K562 (cell line): ENCODE data around the gene GALNT12. TPM values are rescaled to one million over a fixed set of nuclear protein-coding genes. Genes with fewer than 3 reads are reported as not detected.
A peak's percentile ranks its signal among the peaks of the same experiment; 100 is the strongest.

Experiments used
- CBFA2T2 ChIP-seq: fragments of 450-650 bp; conservative IDR thresholded peaks from 2 replicates; pipeline ENCODE4 v1.6.1; 2017; ENCODE audit warnings: mild to moderate bottlenecking
- FOXM1 ChIP-seq, 2 experiments: fragments of 450-650 bp in 1 of 2; sonication (generic) in 1 of 2; formaldehyde crosslinking in 1 of 2; IDR thresholded peaks; 2 replicates each; pipeline versions ENCODE4 v1.6.1 to v1.9.0; 2017 to 2022; ENCODE audit warnings: low read depth in 2 of 2, mild to moderate bottlenecking in 2 of 2, missing genetic modification reagents in 1 of 2, moderate library complexity in 1 of 2
- HSF4 ChIP-seq: fragments of 250-450 bp; sonication (Bioruptor Pico); IDR thresholded peaks from 2 replicates; pipeline ENCODE4 v2.1.2; 2022; ENCODE audit warnings: mild to moderate bottlenecking, moderate library complexity, borderline replicate concordance
- IRF2 ChIP-seq: sonication (generic); formaldehyde crosslinking; IDR thresholded peaks from 2 replicates; pipeline ENCODE4 v1.8.1; 2022; ENCODE audit warnings: mild to moderate bottlenecking, missing genetic modification reagents
- KLF6 ChIP-seq: fragments of 250-450 bp; sonication (Bioruptor Pico); IDR thresholded peaks from 2 replicates; pipeline ENCODE4 v1.4.0; 2020; ENCODE audit warnings: mild to moderate bottlenecking, moderate library complexity, borderline replicate concordance
- LARP7 ChIP-seq: fragments of 450-650 bp; IDR thresholded peaks from 2 replicates; pipeline ENCODE4 v1.6.1; 2016
- MYNN ChIP-seq, 2 experiments: sonication (generic); formaldehyde crosslinking in 1 of 2; IDR thresholded peaks; 2 replicates each; pipeline versions ENCODE4 v1.5.0 to v1.6.1; 2016 to 2020; ENCODE audit warnings: antibody characterized with exemption in 1 of 2, missing genetic modification reagents in 1 of 2
- NCOA6 ChIP-seq: fragments of 450-650 bp; IDR thresholded peaks from 2 replicates; pipeline ENCODE4 v1.6.1; 2017; ENCODE audit warnings: mild to moderate bottlenecking
- PHB2 ChIP-seq: fragments of 450-650 bp; IDR thresholded peaks from 2 replicates; pipeline ENCODE4 v1.6.1; 2017; ENCODE audit warnings: low read depth
- PRPF4 ChIP-seq: fragments of 200-400 bp; formaldehyde crosslinking; IDR thresholded peaks from one replicate; pipeline ENCODE4 v1.6.1; 2017; ENCODE audit warnings: low read length, low read depth, mild to moderate bottlenecking; ENCODE audit not compliant: insufficient read depth, poor library complexity, severe bottlenecking
- RBFOX2 ChIP-seq: fragments of 200-400 bp; formaldehyde crosslinking; IDR thresholded peaks from 2 replicates; pipeline ENCODE4 v1.6.1; 2017; ENCODE audit warnings: low read depth, mild to moderate bottlenecking, low read length, moderate library complexity
- SMARCA4 ChIP-seq: fragments of 450-650 bp; IDR thresholded peaks from 2 replicates; pipeline ENCODE4 v1.6.1; 2016
- SMC3 ChIP-seq: conservative IDR thresholded peaks from 2 replicates; pipeline ENCODE4 v1.6.1; 2011; ENCODE audit warnings: low read depth, low read length, improper control_type of control experiment; ENCODE audit not compliant: insufficient read depth
- STAT5A ChIP-seq: IDR thresholded peaks from 2 replicates; pipeline ENCODE4 v1.6.1; 2012; ENCODE audit warnings: low read length, inconsistent platforms, borderline replicate concordance
- TAF15 ChIP-seq: fragments of 200-400 bp; formaldehyde crosslinking; IDR thresholded peaks from 2 replicates; pipeline ENCODE4 v1.6.1; 2017; ENCODE audit warnings: mild to moderate bottlenecking, low read depth, low read length, moderate library complexity
- ZBTB8A ChIP-seq: fragments of 450-650 bp; IDR thresholded peaks from 2 replicates; pipeline ENCODE4 v1.6.1; 2018; ENCODE audit warnings: mild to moderate bottlenecking, moderate library complexity; ENCODE audit not compliant: partially characterized antibody
- ZFP30 ChIP-seq: fragments of 250-450 bp; sonication (Bioruptor Pico); IDR thresholded peaks from 2 replicates; pipeline ENCODE4 v1.8.0; 2022; ENCODE audit warnings: moderate library complexity, mild to moderate bottlenecking, inconsistent platforms, borderline replicate concordance
- ZZZ3 ChIP-seq: fragments of 450-650 bp; IDR thresholded peaks from 2 replicates; pipeline ENCODE4 v1.6.1; 2016; ENCODE audit warnings: antibody characterized with exemption, mild to moderate bottlenecking, moderate library complexity
- polyA plus RNA-seq, 8 experiments: library from polyadenylated mRNA; depleted of rRNA in 4 of 8; stranded (reverse) in 5 of 8; unstranded in 3 of 8; fragments of >200 nt; fragmentation: Nextera tagmentation in 2 of 8; fragmentation: Illumina TruSeq in 1 of 8; extraction: Ambion mirVana in 2 of 8; extraction: Trizol in 1 of 8; gene quantifications; 2 replicates each; pipeline versions ENCODE4 v1.2.1 to v1.2.3, GENCODE V29; 2011 to 2014; ENCODE audit warnings: inconsistent platforms in 1 of 8, missing spikeins in 1 of 8
- total RNA-seq, 7 experiments: library from RNA; depleted of rRNA in 6 of 7; stranded (reverse); fragments of >200 nt in 6 of 7; fragmentation: Illumina TruSeq in 2 of 7; extraction: Trizol in 2 of 7; gene quantifications; 2 replicates each; pipeline versions ENCODE4 v1.2.1 to v1.2.3, GENCODE V29; 2011 to 2021; ENCODE audit warnings: low replicate concordance in 1 of 7
- TF ChIP-seq, protein P1 (sequence below), 3 experiments: fragments of 200-800 bp in 1 of 3; fragments of 250-450 bp in 1 of 3; fragments of 450-650 bp in 1 of 3; sonication (Bioruptor Pico) in 1 of 3; sonication (Bioruptor generic) in 1 of 3; formaldehyde crosslinking in 1 of 3; IDR thresholded peaks; 2 replicates each; pipeline versions ENCODE4 v1.6.1 to v1.8.0; 2016 to 2022; ENCODE audit warnings: mild to moderate bottlenecking in 2 of 3, missing genetic modification characterization in 2 of 3, missing compliant biosample characterization in 1 of 3, moderate library complexity in 1 of 3
- TF ChIP-seq, protein P2 (sequence below): fragments of 250-450 bp; sonication (Bioruptor Pico); IDR thresholded peaks from 2 replicates; pipeline ENCODE4 v1.4.0; 2020; ENCODE audit warnings: mild to moderate bottlenecking, moderate library complexity, borderline replicate concordance
- TF ChIP-seq, protein P3 (sequence below): sonication (generic); formaldehyde crosslinking; IDR thresholded peaks from 2 replicates; pipeline ENCODE4 v1.8.1; 2023; ENCODE audit warnings: mild to moderate bottlenecking, missing genetic modification reagents

Gene GALNT12
- total and polyA plus RNA-seq, 9 of the 15 experiments (the other 6 are each of a cell fraction or from before 2014, with no cell fraction given), result 29.7 to 82.9 (median 44.2) TPM

DNA sequence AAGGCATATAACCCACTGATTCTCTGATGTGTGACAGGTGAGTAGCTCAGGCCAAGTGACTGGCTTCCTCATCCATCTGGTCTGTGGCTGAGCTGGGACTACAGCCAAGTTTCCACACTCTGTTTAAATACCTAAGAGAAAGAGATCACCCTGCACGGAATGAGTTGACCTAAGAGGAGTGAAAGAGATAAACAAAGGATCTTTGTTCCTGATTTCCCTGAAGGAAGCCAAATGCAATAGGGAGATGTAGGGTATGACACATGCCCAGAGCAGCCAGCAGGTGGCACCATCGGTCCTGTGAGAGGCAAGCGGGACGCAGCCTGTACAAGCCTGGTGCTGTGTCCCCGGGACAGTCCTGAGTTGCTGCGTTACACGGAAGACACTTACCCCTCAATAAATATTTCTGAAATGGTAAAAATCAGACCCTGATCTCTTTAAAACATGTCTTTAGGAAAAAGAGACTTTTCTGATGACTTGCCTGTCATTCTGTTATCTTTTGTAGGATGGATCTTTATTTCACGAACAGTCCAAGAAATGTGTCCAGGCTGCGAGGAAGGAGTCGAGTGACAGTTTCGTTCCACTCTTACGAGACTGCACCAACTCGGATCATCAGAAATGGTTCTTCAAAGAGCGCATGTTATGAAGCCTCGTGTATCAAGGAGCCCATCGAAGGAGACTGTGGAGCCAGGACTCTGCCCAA is 41.1 kb downstream of the GALNT12 start (continued):
- TF ChIP-seq, protein P1, sequence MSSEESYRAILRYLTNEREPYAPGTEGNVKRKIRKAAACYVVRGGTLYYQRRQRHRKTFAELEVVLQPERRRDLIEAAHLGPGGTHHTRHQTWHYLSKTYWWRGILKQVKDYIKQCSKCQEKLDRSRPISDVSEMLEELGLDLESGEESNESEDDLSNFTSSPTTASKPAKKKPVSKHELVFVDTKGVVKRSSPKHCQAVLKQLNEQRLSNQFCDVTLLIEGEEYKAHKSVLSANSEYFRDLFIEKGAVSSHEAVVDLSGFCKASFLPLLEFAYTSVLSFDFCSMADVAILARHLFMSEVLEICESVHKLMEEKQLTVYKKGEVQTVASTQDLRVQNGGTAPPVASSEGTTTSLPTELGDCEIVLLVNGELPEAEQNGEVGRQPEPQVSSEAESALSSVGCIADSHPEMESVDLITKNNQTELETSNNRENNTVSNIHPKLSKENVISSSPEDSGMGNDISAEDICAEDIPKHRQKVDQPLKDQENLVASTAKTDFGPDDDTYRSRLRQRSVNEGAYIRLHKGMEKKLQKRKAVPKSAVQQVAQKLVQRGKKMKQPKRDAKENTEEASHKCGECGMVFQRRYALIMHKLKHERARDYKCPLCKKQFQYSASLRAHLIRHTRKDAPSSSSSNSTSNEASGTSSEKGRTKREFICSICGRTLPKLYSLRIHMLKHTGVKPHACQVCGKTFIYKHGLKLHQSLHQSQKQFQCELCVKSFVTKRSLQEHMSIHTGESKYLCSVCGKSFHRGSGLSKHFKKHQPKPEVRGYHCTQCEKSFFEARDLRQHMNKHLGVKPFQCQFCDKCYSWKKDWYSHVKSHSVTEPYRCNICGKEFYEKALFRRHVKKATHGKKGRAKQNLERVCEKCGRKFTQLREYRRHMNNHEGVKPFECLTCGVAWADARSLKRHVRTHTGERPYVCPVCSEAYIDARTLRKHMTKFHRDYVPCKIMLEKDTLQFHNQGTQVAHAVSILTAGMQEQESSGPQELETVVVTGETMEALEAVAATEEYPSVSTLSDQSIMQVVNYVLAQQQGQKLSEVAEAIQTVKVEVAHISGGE (CRISPR knock-in tag; IDR thresholded peaks at IDR 0.05), result no peak
- peak; percentile 98 for TF ChIP-seq SMC3
- no peak for TF ChIP-seq TAF15
- TF ChIP-seq ZFP30, result no peak
- peak; percentile 38; the same call in 1 of the 2 replicates for TF ChIP-seq SMARCA4
- no peak for TF ChIP-seq HSF4 (CRISPR knock-in tag)
- no peak for TF ChIP-seq NCOA6
- TF ChIP-seq RBFOX2, result no peak
- no peak for TF ChIP-seq KLF6
- TF ChIP-seq ZBTB8A, result no peak
- TF ChIP-seq ZZZ3, result no peak
- TF ChIP-seq, protein P2, sequence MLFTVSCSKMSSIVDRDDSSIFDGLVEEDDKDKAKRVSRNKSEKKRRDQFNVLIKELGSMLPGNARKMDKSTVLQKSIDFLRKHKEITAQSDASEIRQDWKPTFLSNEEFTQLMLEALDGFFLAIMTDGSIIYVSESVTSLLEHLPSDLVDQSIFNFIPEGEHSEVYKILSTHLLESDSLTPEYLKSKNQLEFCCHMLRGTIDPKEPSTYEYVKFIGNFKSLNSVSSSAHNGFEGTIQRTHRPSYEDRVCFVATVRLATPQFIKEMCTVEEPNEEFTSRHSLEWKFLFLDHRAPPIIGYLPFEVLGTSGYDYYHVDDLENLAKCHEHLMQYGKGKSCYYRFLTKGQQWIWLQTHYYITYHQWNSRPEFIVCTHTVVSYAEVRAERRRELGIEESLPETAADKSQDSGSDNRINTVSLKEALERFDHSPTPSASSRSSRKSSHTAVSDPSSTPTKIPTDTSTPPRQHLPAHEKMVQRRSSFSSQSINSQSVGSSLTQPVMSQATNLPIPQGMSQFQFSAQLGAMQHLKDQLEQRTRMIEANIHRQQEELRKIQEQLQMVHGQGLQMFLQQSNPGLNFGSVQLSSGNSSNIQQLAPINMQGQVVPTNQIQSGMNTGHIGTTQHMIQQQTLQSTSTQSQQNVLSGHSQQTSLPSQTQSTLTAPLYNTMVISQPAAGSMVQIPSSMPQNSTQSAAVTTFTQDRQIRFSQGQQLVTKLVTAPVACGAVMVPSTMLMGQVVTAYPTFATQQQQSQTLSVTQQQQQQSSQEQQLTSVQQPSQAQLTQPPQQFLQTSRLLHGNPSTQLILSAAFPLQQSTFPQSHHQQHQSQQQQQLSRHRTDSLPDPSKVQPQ, result no peak
- no peak for TF ChIP-seq FOXM1 (IDR thresholded peaks at IDR 0.05; ENCODE audit: low read depth)
- TF ChIP-seq FOXM1 (CRISPR knock-in tag; IDR thresholded peaks at IDR 0.05; ENCODE audit: low read depth), result no peak
- TF ChIP-seq LARP7, result no peak
- no peak for TF ChIP-seq PRPF4
- no peak for TF ChIP-seq STAT5A
- peak; percentile 44; the same call in 1 of the 2 replicates for TF ChIP-seq MYNN (IDR thresholded peaks at IDR 0.05)
- TF ChIP-seq MYNN (CRISPR knock-in tag; IDR thresholded peaks at IDR 0.05), result no peak
- TF ChIP-seq CBFA2T2, result no peak
- no peak for TF ChIP-seq PHB2
- TF ChIP-seq IRF2, result no peak
- TF ChIP-seq, protein P3, sequence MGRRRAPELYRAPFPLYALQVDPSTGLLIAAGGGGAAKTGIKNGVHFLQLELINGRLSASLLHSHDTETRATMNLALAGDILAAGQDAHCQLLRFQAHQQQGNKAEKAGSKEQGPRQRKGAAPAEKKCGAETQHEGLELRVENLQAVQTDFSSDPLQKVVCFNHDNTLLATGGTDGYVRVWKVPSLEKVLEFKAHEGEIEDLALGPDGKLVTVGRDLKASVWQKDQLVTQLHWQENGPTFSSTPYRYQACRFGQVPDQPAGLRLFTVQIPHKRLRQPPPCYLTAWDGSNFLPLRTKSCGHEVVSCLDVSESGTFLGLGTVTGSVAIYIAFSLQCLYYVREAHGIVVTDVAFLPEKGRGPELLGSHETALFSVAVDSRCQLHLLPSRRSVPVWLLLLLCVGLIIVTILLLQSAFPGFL (CRISPR knock-in tag), result no peak
